Amniotic epithelial cell (primary cell): ENCODE measurements around the gene FBXW8.
"Not testable (repeated sequence)": the region's sequence is repeated elsewhere in the genome, so short reads cannot be mapped to it uniquely, and the experiment has no call there.

Source experiments
- DNase-seq: peaks from one replicate; pipeline ENCODE4 v3.0.0-alpha.2; 2010; ENCODE audit warnings: low read depth

The FBXW8 gene

DNA sequence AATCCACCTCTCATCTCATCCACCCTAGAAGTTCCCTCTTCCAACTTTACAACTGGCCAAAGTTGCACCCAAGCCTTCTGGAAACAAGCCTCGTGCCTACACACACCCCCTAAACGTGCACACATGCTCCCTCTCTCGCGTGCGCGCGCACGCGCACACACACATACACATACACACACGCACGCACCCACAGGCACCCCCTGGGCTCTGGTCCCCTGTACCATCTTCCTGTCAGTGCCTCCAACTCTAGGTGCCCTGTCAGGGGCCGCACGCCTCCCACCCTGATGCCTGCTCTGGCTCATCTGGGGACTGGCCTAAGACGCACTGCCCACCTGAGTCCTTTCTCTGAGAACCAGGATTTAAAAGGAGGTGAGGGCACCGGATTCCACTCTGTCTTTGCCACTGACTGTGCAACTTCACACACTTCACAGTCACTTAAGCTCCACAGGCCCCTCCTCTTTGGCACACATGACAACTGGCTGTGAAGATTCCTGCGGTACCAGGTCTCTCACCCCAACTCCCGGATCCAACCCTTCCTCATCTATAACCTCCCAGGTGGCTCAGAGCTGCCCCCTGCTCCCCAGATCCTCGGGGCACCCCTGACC lies 142.9 kb downstream of the FBXW8 start:
- no peak for DNase-seq

DNA sequence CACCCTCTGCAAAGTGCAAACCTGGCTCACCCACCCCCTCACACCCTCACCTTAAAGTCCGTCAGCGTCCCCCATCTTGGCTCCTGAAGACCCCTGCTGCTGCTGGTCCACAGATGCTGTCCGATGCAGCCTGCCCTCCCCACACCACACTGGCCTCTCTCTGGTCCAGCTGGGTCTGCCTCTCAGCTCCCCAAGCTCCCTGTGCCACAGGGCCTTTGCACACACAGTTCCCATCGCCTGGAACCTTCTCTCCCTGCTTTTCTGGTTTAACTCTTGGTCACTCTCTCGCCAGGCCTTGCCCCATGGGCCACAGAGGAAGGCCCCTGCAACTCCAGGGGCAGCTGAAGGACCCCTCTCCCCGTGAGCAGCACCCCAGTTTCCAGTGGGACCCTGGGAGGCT lies 143.5 kb downstream of the FBXW8 start:
- no peak for DNase-seq

DNA sequence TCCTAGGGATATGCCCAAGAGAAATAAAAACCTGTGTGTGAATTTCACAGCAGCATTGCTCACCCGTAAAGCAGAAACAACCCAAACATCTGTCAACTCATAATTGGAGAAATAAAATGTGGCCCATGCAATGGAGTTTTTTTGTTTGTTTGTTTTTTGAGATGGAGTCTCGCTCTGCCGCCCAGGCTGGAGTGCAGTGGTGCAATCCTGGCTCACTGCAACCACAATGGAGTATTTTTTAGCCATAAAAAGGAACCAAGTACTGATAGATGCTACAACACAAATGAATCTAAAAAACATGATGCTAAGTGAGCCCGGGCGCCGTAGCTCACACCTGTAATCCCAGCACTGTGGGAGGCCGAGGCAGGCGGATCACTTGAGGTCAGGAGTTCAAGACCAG lies 146.9 kb downstream of the FBXW8 start:
- not testable (repeated sequence) for DNase-seq

DNA sequence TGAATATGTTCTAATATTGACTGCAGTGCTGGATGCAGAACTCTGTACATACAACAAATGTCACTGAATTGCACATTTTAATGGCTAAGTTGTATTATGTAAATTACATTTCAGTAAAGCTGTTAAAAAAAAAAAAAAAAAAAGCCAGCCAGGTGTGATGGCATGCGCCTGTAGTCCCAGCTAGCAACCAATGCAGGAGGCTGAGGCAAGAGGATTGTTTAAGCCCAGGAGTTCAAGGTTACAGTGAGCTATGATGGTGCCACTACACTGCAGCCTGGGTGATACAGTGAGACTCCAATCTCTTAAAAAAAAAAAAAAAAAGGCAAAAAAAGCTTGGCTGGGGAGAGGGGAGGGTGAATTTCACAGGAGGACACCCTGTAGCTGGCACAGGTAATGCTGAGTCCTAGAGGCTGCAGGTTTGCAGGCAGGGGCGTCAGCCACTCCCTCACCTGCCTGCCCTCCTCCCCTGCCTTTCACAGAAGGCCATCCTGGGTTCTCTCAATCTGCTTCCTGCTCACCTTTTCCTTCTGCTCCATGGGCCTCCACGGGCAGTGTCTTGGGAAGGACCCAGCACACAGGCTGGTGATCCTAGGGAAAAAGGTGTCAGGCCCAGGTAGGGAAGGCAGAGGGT lies 147.8 kb downstream of the FBXW8 start:
- no peak for DNase-seq

DNA sequence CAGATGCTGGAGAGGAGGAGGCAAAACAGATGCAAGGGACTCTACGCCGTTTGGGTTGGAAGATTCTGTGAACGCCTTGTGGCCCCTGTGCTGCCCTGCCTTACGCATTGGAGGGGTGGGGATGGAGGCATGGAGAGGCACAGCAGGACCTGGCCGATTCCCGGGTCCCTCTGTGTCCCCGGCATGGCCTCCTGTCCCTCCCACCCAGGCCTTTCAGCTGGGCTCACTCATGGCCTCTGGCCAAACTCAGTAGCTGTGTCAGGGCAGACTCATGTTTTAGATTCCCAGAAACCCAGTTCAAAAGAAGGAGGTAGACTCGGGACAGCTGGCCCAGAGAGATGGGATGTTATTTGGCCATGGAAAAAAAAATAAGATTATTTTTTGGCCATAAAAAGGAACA lies 148.4 kb downstream of the FBXW8 start:
- no peak for DNase-seq

DNA sequence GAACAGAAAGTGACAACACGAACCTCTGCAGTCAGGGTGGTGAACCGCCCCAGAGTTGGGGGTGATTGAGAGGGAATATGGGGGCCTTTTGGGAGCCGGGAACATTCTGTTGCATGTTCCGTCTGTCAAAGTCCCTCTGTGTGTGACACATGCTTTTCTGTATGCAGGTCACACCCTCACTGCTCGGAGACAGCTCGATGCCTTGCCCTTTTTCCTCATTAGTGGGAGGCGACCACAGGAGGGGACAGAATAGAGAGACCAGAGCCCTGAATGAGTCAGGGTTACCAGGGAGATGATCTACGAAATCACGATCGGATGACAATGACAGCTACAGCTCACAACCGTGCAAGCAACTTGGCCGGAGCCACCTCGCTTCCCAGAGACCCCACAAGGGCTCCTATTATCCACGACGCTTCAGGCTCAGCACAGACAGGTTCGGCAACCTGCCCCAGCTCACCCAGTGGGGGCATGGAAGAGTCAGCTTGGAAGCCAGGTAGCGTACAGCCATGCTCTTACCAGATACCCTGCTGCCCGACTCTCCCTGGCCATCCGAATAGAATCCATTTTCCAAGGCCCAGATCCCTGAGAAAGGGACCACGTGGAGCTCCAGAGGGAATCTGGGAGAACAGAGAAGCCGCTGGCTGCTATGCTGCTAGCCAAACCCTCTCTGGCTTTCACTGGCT lies 149.6 kb downstream of the FBXW8 start:
- DNase-seq, result no peak

DNA sequence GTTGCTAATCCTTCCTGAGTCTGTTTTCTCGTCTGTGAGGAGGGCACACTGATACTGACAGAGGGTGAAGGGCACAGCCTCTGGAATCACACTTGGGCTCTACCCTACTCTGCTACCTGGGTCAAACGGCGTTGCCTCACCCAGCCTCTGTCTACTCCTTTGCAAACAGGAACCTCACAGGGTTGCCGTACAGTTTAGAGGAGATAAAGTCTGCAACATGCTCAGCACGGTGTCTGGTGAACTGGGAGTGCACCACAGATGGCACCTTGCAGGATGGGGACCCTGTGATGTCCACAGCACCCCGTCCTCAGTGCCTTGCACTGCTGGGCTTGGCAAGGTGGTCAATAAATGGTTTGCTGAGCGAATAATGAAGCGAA lies 150.2 kb downstream of the FBXW8 start:
- no peak for DNase-seq

DNA sequence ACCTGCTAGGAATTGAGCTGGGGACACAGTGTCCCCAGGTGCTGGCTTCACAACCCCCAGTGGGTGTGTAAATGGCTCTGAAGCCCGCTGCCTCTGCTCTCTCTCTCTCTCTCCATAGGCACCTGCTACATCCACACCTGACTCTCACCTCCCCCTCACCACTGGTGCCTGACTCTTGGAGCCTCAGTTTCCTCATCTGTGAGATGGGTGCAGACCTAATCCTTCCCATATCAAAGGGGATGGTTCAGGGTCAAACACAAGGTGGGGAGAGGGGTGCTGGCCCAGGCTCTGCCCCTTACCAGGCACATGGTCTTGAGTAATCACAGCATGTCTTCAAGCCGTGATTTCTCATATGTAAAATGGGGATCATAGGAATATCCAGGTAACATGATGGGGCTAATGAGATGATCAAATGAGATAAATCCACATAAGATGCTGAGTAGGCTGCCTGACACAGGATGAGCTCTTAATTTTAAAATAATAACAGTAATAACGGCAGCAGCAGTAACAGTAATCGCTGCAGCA lies 150.9 kb downstream of the FBXW8 start:
- DNase-seq, result no peak

DNA sequence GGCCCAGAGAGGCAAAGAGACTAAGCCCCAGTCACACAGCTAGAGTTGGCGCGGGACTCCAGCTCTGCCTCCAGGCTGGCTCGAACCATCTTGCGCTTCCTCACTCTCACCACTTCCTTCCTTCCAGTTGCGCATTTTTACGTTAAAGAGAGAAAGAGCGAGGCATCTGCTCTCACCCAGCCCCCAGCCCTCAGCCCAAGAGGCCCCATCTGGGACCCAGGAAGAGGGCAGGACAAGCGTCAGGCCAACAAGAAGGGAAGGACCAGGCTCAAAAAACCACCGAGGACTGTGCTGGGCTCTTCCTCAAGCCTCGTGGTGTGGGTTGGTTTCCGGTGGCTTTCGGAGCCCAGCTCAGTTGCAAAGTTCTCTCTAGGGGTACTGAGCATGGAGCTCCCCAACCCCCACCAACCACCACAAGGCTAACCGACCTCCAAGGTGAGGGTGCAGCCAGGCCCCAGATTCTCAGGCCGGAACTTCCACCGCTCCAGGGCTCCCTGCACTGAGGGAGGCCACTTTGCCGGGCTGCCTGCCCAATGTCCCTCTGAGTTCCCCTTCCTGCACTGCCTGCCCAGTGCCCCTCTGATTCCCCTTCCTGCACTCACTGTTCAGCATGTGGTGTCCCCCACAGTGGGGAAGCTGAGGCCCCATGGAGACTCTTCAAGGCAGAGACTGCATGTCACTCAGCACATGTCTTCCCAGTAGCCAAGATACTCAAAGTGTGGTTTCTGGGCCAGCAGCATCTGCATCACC lies 152.6 kb downstream of the FBXW8 start:
- DNase-seq, result no peak

DNA sequence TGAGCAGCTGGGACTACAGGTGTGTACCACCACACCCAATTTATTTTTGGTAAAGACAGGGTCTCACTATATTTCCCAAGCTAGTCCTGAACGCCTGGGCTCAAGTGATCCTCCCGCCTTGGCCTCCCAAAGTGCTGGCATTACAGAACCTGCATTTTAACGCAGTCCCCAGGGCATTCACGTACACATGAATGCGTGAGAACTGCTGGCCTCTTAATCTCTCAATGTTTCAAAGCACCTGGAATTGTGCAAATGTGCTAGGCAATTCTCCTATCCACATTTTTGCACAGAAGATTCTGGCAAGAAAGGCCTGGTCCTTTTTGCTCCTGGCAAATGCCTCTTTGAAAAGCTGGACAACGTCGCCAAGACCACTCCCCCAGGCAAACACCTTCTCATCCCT lies 153.3 kb downstream of the FBXW8 start:
- DNase-seq, result no peak

DNA sequence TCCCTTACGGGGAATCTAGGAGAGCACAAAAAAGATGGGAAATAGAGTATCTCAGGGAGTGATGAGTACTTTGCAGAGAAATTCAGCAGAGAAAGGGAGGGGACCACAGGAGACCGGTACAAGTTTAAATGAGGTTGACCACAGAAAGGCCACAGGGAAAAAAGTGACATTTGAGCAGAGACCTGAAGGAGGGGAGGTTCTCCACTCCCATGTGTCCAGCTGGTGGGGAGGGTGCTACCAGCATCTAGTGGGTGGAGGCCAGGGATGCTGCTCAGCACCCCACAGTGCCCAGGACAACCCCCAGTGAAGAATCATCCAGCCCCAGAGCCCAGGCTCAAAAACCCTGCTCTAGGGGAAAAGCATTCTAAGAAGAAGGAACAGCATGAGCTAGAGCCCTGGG lies 153.8 kb downstream of the FBXW8 start:
- DNase-seq, result no peak

DNA sequence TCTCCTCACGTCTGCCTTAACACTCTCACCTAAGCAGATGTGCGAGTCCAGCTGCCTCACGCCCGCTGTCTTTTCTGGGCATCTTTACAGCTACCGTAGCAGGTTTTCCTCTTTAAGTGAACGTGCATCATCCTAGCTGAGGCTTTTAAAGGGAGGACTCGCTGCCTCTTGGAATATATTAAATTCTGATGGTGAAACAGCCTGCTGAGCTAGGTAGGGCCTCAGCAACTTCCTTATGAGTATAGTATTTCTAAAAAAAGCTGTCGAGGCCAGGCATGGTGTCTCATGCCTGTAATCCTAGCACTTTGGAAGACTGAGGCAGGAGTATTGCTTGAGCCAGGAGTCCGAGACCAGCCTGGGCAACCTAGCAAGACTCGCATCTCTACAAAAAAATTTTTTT lies 156.3 kb downstream of the FBXW8 start:
- no peak for DNase-seq

DNA sequence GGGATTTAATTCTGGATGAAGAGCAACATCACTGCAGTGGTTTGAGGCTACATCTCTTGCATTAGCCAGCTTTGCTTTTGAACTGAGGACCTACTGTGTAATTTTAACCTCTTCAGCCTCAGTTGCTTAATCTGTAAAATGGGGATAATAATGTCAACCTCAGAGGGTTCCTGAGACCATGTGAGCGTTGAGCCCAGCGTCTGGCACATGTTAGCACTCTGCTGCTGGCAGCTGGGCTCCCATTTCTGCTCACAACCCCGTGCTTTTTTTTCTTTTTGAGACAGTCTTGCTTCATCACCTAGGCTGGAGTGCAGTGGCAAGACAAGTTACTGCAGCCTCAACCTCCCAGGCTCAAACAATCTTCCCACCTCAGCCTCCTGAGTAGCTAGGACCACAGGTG lies 156.9 kb downstream of the FBXW8 start:
- no peak for DNase-seq

DNA sequence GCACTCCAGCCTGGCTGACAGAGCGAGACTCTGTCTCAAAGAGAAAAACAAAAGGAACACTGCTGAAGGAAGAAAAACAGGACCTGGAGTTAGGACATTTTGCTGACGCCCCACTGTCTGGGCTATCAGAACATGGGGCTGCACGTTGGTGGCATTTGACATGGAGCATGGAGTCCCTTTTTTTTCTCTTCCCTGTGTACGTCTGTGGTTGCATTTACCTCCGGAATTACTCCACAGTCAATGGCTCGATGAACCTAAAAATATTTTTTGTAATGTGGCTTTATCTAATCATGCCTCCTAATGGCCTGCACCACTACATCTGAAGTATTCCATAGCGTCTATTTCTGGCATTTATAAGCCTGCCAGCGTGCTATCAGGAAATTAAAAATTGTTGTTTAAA lies 157.7 kb downstream of the FBXW8 start:
- no peak for DNase-seq

DNA sequence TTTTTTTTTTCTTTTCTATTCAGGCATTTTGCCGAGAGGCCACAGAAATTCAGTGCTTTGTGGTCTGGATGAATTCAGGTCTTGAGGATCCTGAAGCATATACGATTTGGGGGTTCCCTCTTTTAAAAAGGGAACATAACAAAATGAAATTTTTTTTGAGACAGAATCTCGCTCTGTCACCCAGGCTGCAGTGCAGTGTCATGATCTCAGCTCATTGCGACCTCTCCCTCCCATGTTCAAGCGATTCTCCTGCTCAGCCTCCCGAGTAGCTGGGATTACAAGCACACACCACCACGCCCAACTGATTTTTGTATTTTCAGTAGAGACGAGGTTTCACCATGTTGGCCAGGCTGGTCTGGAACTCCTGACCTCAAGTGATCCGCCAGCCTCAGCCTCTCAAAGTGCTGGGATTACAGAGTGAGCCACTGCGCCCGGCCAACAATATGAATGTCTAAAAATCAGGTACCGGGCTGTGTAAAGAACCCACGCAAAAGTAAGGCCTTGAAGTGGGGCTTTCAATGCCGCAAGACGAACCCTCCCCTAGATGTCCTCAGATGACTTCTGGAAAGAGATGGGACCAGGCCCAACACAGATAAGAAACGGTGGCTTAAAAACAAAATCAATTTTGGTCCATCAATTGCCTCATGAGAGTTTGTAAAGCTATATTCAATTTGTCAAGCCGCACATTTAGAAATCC lies 158.5 kb downstream of the FBXW8 start:
- DNase-seq, result no peak

DNA sequence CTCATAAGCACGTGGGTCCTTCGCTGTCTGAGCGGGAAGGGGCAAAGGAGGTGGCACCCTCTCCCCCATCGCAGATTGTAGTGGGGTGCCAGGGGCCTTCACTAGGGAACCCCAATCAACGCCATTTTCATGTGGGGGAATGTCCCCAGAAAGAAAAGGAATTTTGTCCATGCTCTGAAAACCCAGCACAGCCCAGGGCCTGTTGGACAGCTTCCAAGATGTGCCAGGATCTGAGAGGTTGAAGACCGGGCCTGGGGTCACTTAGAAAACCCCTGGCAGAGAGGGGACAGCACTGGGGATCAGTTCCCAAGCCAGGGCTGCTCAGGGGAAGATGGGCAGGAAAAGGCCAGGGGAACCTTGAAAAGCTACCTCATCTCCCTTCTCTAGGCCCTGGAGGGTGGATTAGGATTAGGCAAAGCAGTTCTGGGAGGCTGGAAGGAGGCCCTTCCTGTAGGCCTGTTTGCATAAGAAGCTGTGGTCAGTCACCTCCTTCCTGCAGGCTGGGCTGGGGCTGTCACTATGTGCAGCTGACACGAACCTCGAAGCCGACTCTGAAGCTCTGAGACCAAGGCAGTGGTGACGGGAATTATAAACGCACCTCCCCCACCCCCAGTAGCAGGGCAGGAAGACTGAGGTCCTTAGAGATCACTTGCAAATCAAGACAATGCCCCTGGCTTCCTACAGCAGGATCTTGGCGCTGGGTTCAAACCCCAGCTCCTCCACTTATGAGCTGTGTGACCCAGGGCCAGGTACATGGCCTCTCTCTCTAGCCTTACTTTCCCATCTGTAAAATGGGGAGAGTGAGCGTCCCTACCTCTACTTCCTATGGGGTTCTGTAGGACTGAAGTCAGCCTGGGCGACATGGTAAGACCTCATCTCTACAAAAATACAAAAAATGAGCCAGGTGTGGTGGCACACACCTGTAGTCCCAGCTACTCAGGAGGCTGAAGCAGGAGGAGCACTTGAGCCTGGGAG lies 159.5 kb downstream of the FBXW8 start:
- DNase-seq, result no peak

DNA sequence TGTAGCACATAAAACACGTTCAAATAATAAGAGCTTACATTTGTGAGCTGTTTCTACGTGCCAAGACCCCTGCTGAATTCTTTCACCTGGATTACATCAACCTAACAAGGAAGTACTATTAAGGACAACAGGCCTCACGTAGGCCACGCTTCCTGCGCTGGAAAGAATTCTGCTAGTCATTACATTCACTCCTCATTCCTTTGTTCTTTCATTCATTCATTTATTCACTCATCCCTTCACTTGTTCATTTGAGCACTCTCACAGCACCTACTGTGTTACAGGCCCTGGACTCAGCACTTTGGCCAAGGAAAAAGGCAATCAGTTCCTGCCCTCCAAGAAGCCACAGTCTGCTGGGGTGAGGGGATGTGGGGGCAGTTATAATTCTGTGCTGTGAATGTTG lies 160.3 kb downstream of the FBXW8 start:
- DNase-seq, result no peak

DNA sequence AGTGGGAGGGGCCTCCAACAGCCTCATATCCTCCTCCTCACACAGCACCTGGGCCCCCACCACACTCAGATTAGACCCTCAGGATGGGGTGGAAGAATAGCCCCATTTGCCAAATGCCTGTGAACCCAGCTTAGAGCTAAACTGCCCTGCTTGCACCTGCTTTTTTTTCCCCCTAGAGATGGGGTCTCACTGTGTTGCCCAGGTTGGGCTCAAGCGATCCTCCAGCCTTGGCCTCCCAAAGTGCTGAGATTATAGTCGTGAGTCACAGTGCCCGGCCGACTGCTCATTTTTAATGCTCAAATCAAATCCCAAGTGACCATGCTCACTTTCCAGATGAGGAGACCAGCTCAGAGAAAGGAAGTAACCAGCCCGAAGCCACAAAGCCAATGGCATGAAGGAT lies 161.4 kb downstream of the FBXW8 start:
- no peak for DNase-seq

DNA sequence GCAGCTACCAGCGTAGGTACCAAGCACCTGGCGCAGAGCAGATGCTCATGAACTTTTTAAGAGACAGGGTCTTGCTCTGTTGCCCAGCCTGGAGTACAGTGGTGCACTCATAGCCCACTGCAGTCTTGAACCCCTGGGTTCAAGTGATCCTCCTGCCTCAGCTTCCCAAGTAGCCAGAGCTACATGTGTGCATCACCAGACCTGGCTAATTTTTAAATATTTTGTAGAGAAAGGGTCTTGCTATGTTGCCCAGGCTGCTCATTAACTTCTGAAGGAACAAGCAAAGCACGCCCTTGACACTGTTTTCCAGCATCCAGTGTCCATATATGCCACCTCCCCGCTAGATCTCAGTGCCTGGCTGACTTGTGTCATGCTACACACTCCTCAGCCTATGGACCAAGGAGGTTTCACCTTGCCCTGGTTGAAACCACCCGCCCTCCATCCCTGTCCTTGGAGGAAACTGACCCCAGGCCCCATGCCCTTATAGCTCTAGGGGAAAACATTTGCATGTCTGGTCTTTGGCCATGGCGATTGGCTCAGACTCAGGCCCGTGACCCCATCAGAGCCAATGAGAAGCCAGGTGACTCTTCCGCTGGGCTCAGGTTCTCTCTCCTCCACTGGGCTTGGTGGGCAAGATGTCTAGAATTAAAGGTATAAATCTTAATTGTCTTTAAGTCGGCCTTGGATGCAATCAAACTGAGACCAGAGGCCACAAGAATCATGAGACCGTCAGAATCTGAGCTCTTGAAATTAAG lies 162.2 kb downstream of the FBXW8 start:
- DNase-seq, result no peak

DNA sequence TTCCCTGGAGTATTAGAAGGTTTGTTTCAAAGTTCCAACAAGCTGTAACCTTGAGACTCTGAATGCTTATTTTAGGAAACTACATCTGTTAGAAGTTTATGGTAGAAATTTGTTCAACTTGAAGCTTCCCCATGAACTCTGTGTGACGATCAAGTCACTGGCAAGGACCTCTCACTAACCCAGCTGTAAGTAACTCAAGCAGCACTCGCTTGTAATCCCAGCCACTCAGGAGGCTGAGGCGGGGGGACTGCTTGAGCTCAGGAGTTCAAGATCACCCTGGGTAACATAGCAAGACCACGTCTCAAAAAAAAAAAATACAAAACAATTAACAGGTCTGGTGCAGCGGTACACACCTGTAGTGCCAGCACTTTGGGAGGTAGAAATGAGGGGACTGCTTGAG lies 162.9 kb downstream of the FBXW8 start:
- no peak for DNase-seq
